Measurements from ENCODE around the gene AMDHD1.

AMDHD1 gene

GRCh38 chr12:95996034-95996658 lies 53.0 kb downstream of the AMDHD1 start, which contains the start of gene HAL:
TSS of gene HAL (minus strand) at chr12:95996344. CDS start at chr12:95995910, 434 bp downstream.
- DNase-seq, result peak in 1 of 2 donors; percentile 19

- no peak for DNase-seq
Observed at GRCh38 chr12:95997276-95997675, 54.1 kb downstream of the AMDHD1 start.

GRCh38 chr12:95997911-95998510 lies 54.9 kb downstream of the AMDHD1 start:
- no peak for DNase-seq

- DNase-seq, result peak in 1 of 2 donors; percentile 76
Observed at GRCh38 chr12:95998611-95999286, 55.6 kb downstream of the AMDHD1 start.

GRCh38 chr12:95999484-95999883 lies 56.4 kb downstream of the AMDHD1 start:
- DNase-seq, result no peak

- DNase-seq, result no peak
Observed at GRCh38 chr12:96000858-96001257, 57.7 kb downstream of the AMDHD1 start.

DNA sequence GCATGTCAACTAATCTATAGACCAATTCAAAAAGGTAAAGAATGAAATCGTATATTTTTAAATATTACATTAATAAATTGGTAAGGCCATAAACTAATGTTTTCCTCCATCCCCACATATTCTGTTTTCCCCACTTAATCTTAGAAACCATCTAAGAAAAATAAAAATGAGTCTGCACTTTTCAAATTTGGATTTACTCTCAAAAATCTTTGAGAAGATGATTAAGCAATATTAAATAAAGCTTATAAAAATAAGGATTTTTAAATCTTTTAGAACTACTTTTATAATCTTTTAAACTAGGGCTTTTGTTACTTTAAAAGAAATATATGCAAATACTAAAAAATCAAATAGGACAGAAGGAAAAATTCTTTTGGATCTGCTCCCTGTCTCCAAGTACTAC lies 63.6 kb downstream of the AMDHD1 start:
- no peak for DNase-seq

DNA sequence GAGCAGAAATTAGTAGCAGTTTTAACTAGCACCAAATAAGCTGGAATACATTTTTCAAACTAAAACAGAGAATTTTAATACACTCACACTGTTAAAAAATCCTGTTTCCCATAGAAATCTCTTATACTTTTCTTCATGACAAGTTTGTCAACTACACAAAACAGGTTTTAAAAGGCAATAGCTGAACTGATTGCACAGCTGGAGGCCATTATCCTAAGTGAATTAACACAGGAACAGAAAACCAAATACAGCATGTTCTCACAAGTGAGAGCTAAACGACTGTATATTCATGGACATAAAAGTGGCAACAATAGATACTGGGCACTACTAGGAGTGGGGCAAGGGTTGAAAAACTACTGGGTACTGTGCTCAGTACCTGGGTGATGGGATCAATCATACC lies 64.6 kb downstream of the AMDHD1 start:
- DNase-seq, result no peak

DNA sequence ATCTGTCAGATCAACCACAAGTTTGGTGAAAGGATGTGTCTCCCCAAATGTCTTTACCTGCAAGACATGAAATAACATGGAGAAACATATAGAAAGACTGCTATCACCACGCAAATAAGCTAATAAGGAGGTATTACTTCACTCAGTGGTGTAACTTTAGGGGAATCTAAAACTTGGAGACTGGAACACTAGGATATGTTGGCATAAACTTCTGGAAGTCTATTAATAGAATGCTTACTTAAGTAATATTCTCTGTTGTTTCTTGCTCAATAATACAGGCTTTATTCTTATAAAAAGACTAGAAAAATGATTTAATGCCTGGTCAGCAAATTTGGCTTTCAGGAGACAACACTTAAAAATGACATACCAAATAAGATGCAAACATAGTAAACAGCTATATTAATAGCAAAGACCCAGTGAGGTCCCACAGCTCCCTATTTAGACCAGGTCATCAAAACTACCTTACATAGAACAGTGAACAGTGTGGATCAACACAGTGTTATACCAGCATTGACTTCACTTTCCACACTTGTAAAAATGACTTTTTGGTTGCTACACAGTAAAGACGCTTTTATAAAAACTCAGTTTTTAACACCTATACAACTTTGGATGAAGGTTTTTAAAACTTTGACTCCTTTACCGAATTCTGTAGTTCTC lies 71.9 kb downstream of the AMDHD1 start:
- no peak for DNase-seq

DNA sequence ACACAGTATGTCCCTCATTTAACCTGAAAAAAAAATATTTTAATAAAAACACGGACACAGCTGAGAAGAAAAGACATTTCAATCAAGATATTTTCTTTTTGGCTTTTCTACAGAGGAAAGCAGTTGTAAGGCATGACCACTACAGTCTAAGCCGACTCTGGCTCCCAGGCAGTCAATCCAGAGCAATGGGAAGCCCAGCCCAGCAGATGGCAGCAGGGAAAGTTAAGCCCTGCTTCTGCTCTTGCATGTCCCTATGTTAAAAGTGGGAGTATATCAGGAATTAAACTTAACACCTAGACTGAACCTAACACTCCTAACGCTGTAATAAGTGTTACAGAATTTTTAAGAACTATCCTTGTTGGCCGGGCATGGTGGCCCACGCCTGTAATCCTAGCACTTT lies 72.5 kb downstream of the AMDHD1 start:
- no peak for DNase-seq

Measured in bone marrow (tissue), 2 donors.